Keratinocyte (primary cell): ENCODE measurements around the gene LIPH. TPM values are rescaled to one million over a fixed set of nuclear protein-coding genes. Genes with fewer than 3 reads are reported as not detected.

Experiments
- DNase-seq: peaks from one replicate; pipeline ENCODE4 v3.0.0-alpha.2; 2011; ENCODE audit warnings: low read depth, missing footprints, low spot score
- FAIRE-seq: peaks from 2 replicates; lab custom pipeline; 2011; peaks lifted over from hg19 to GRCh38; lab: Jason Lieb, UNC
- H2AFZ ChIP-seq: 2 replicates; pipeline ENCODE4 v1.6.0; 2012; ENCODE audit warnings: low read length, control low read depth, inconsistent platforms; ENCODE audit not compliant: control insufficient read depth
- H3K27ac ChIP-seq: 2 replicates; pipeline ENCODE4 v1.5.1; 2011; ENCODE audit warnings: low read length; ENCODE audit not compliant: control insufficient read depth, insufficient read depth
- H3K27me3 ChIP-seq: 3 replicates; pipeline ENCODE4 v1.6.0; 2011; ENCODE audit warnings: low read length; ENCODE audit not compliant: control insufficient read depth, insufficient read depth; ENCODE audit errors: extremely low read depth
- H3K36me3 ChIP-seq, 2 experiments: 2 replicates in 1 of 2; 3 replicates in 1 of 2; pipeline ENCODE4 v1.5.1; 2011; ENCODE audit warnings: low read length in 2 of 2, mild to moderate bottlenecking in 1 of 2; ENCODE audit not compliant: control insufficient read depth in 2 of 2, insufficient read depth in 2 of 2; ENCODE audit errors: extremely low read depth in 1 of 2
- H3K4me1 ChIP-seq: 3 replicates; pipeline ENCODE4 v1.5.1; 2011; ENCODE audit warnings: low read length; ENCODE audit not compliant: control insufficient read depth, insufficient read depth; ENCODE audit errors: extremely low read depth
- H3K4me2 ChIP-seq: 3 replicates; pipeline ENCODE4 v1.6.0; 2011; ENCODE audit warnings: low read depth, low read length; ENCODE audit not compliant: control insufficient read depth, insufficient read depth; ENCODE audit errors: extremely low read depth
- H3K4me3 ChIP-seq, 3 experiments: fragments of 200-600 bp in 1 of 3; sonication (generic) in 1 of 3; 2 replicates in 2 of 3; 3 replicates in 1 of 3; pipeline ENCODE4 v1.5.1; 2011 to 2016; ENCODE audit warnings: low read length in 3 of 3, mild to moderate bottlenecking in 3 of 3, control low read depth in 2 of 3, inconsistent platforms in 1 of 3, low read depth in 1 of 3, mixed read lengths in 1 of 3, mixed run types in 1 of 3, moderate library complexity in 1 of 3; ENCODE audit not compliant: control insufficient read depth in 2 of 3, insufficient read depth in 2 of 3; ENCODE audit errors: extremely low read depth in 1 of 3
- H3K79me2 ChIP-seq: 2 replicates; pipeline ENCODE4 v1.6.0; 2012; ENCODE audit warnings: low read length; ENCODE audit not compliant: control insufficient read depth, insufficient read depth
- H3K9ac ChIP-seq: 3 replicates; pipeline ENCODE4 v1.6.0; 2011; ENCODE audit warnings: low read length; ENCODE audit not compliant: control insufficient read depth, insufficient read depth; ENCODE audit errors: extremely low read depth
- H3K9me1 ChIP-seq: 3 replicates; pipeline ENCODE4 v1.6.0; 2011; ENCODE audit warnings: low read length; ENCODE audit not compliant: control insufficient read depth, insufficient read depth; ENCODE audit errors: extremely low read depth
- H3K9me3 ChIP-seq: 2 replicates; pipeline ENCODE4 v1.5.1; 2012; ENCODE audit warnings: low read depth, low read length; ENCODE audit not compliant: control insufficient read depth
- H4K20me1 ChIP-seq: 3 replicates; pipeline ENCODE4 v1.6.0; 2011; ENCODE audit warnings: low read length; ENCODE audit not compliant: control insufficient read depth, insufficient read depth; ENCODE audit errors: extremely low read depth
- CTCF ChIP-seq, 3 experiments: IDR thresholded peaks in 1 of 3; conservative IDR thresholded peaks in 1 of 3; optimal IDR thresholded peaks in 1 of 3; 2 replicates in 2 of 3; 3 replicates in 1 of 3; pipeline versions ENCODE3 to v1.5.1; 2011; ENCODE audit warnings: low read length in 3 of 3, mild to moderate bottlenecking in 3 of 3, moderate library complexity in 2 of 3, control low read depth in 1 of 3, inconsistent platforms in 1 of 3; ENCODE audit not compliant: insufficient read depth in 2 of 3; ENCODE audit errors: extremely low read depth in 1 of 3
- EZH2 ChIP-seq: IDR thresholded peaks from one replicate; pipeline ENCODE4 v1.6.1; 2012; ENCODE audit warnings: inconsistent platforms, mild to moderate bottlenecking, low read length, moderate library complexity
- dilution Hi-C: fragments of 300-500 bp; cut with MboI; formaldehyde crosslinking; loops from one replicate; pipeline ENCODE4 v1.7.0; 2020; ENCODE audit warnings: low sequenced_read_pairs; ENCODE audit not compliant: extremely low pct_ligation_motif_present
- polyA plus RNA-seq, 5 experiments: library from polyadenylated mRNA; depleted of rRNA in 3 of 5; stranded (reverse) in 3 of 5; stranded (forward) in 1 of 5; unstranded in 1 of 5; fragments of >200 nt; gene quantifications; 1 replicate in 1 of 5; 2 replicates in 3 of 5; 3 replicates in 1 of 5; pipeline versions ENCODE4 v1.2.1 to v1.2.3, GENCODE V29; 2011 to 2012; ENCODE audit warnings: missing spikeins in 2 of 5, low read depth in 1 of 5, low replicate concordance in 1 of 5

Gene LIPH
- polyA plus RNA-seq, 1 donor (not counting 4 experiments of a cell fraction or from before 2014, with no cell fraction given), result 1.1 TPM

GRCh38 chr3:185537369-185537970, 14.9 kb downstream of the LIPH start:
- dilution Hi-C loops, result no loop called here
- H3K9me3 ChIP-seq, result no peaks in the 10 kb centered on the region
- peak overlapping the region; percentile 55 for H3K4me2 ChIP-seq
- peaks cover 12% of the 10 kb centered on the region for H3K4me1 ChIP-seq
- no peaks in the 10 kb centered on the region for H4K20me1 ChIP-seq
- peak overlapping the region; percentile 47 for H3K9ac ChIP-seq
- peak overlapping the region; percentile 28 for H3K27ac ChIP-seq
- H3K36me3 ChIP-seq, result no peaks in the 10 kb centered on the region
- H3K4me3 ChIP-seq, result no peak overlapping the region
- H2AFZ ChIP-seq, result peak overlapping the region; percentile 28
- no peaks in the 10 kb centered on the region for H3K9me1 ChIP-seq
- FAIRE-seq (peak; percentile 88), DNase-seq (peak; percentile 93)
- H3K27me3 ChIP-seq, result no peaks in the 10 kb centered on the region
- H3K79me2 ChIP-seq, result no peaks in the 10 kb centered on the region
- TF ChIP-seq EZH2, result no peak
- no peak for TF ChIP-seq CTCF (optimal IDR thresholded peaks at IDR 0.05 in 1 of 3, IDR thresholded peaks at IDR 0.05 in 1 of 3, conservative IDR thresholded peaks at IDR 0.05 in 1 of 3; ENCODE audit: extremely low read depth in 1 of 3, insufficient read depth in 2 of 3, low read length in 3 of 3)

- no peaks in the 10 kb centered on the region for H3K79me2 ChIP-seq
- H3K9ac ChIP-seq, result no peak overlapping the region
- H3K4me1 ChIP-seq, result peaks cover 12% of the 10 kb centered on the region
- H4K20me1 ChIP-seq, result no peaks in the 10 kb centered on the region
- H3K27ac ChIP-seq, result no peak overlapping the region
- H3K27me3 ChIP-seq, result no peaks in the 10 kb centered on the region
- no peak for FAIRE-seq
- H3K9me3 ChIP-seq, result no peaks in the 10 kb centered on the region
- H3K4me2 ChIP-seq, result no peak overlapping the region
- no peak overlapping the region for H2AFZ ChIP-seq
- dilution Hi-C loops, result no loop called here
- H3K9me1 ChIP-seq, result no peaks in the 10 kb centered on the region
- no peak overlapping the region for H3K4me3 ChIP-seq
- no peak for TF ChIP-seq EZH2
- TF ChIP-seq CTCF (optimal IDR thresholded peaks at IDR 0.05 in 1 of 3, IDR thresholded peaks at IDR 0.05 in 1 of 3, conservative IDR thresholded peaks at IDR 0.05 in 1 of 3; ENCODE audit: extremely low read depth in 1 of 3, insufficient read depth in 2 of 3, low read length in 3 of 3), result no peak
- H3K36me3 ChIP-seq, result no peaks in the 10 kb centered on the region
- DNase-seq, result no peak
Measured at GRCh38 chr3:185534511-185534910, 17.9 kb downstream of the LIPH start.
